Measurements from ENCODE around the gene SOX6. TPM values are rescaled to one million over a fixed set of nuclear protein-coding genes. Genes with fewer than 3 reads are reported as not detected.

Gene SOX6
- total RNA-seq, 2 donors from 2014 or later, result 3.1 to 15.5 TPM

GRCh38 chr11:16242806-16243205 is 113.5 kb downstream of the SOX6 start:
- Histone ChIP-seq H3K27me3 (replicated peaks; ENCODE audit: insufficient read depth) (no peaks in the 10 kb centered on the region), H3K9me3 (no peaks in the 10 kb centered on the region), H3K4me1 (replicated peaks) (no peaks in the 10 kb centered on the region), H3K27ac (no peak overlapping the region), H3K36me3 (no peaks in the 10 kb centered on the region), H3K4me3 (no peak overlapping the region)
- DNase-seq (ENCODE audit: low spot score), result no peak
- intact Hi-C loops (cut with DNase I), result no loop called here
- 80% methylated on average over 2 of the region's 2 CpGs for WGBS
- TF ChIP-seq POLR2AphosphoS5 (IDR thresholded peaks at IDR 0.05), result no peak
- TF ChIP-seq, protein P1, sequence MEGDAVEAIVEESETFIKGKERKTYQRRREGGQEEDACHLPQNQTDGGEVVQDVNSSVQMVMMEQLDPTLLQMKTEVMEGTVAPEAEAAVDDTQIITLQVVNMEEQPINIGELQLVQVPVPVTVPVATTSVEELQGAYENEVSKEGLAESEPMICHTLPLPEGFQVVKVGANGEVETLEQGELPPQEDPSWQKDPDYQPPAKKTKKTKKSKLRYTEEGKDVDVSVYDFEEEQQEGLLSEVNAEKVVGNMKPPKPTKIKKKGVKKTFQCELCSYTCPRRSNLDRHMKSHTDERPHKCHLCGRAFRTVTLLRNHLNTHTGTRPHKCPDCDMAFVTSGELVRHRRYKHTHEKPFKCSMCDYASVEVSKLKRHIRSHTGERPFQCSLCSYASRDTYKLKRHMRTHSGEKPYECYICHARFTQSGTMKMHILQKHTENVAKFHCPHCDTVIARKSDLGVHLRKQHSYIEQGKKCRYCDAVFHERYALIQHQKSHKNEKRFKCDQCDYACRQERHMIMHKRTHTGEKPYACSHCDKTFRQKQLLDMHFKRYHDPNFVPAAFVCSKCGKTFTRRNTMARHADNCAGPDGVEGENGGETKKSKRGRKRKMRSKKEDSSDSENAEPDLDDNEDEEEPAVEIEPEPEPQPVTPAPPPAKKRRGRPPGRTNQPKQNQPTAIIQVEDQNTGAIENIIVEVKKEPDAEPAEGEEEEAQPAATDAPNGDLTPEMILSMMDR (IDR thresholded peaks at IDR 0.05), result no peak
- TF ChIP-seq POLR2A (IDR thresholded peaks at IDR 0.05), result no peak

GRCh38 chr11:16240687-16241086 is 115.7 kb downstream of the SOX6 start:
- no peak for DNase-seq (ENCODE audit: low spot score)
- TF ChIP-seq, protein P1 (IDR thresholded peaks at IDR 0.05), result no peak
- TF ChIP-seq POLR2A (IDR thresholded peaks at IDR 0.05), result no peak
- H3K27ac ChIP-seq, result no peak overlapping the region
- WGBS, result 97% methylated on average over 1 of the region's 1 CpG
- no peaks in the 10 kb centered on the region for H3K9me3 ChIP-seq
- H3K27me3 ChIP-seq (replicated peaks; ENCODE audit: insufficient read depth), result no peaks in the 10 kb centered on the region
- no peak overlapping the region for H3K4me3 ChIP-seq
- no peaks in the 10 kb centered on the region for H3K4me1 ChIP-seq (replicated peaks)
- no peaks in the 10 kb centered on the region for H3K36me3 ChIP-seq
- intact Hi-C loops (cut with DNase I), result no loop called here

DNA sequence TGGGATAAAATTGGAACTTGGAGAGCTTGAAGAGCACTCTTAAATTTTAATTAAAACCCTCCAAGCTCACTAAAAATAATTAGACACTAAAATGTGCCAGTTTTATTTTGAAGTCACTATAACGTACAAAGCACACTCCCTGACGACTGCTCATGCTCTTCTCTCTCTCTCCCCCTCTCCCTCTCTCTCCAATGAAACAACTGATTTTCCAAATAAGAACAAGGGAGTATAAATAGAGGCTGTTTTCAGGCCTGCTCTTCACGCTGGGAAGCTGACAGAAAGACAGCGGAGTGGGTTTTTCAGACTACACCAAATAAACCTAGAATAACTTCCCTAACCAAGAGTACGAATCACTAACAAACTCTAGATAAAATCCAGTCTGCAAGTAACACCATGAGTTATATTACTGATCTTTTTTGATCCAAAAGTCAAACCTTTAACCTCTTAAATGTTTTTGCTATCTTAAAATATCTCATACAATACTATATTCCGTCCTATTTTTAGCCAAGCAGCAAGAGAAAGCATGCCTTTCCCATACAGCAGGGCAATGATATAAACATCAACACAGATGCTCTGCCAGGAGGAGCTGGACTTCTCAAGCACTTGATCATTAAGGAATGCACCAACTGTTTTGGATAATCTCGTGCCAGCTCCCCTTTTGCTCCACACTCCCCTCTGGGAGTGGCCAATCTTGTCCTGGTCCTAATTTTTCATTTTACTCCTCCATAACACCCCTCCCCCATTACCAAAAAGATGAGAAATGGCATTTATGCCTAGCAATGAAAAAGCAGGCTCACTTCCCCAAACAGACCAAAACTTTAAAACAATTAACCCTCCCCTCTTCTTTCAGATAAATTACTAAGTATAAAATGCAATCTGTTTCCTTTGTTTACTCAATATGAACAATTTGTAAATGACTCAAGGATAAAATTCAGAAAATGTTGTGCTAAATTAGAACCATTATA is 116.9 kb downstream of the SOX6 start:
- no peak for TF ChIP-seq POLR2A (IDR thresholded peaks at IDR 0.05)
- no peak for TF ChIP-seq POLR2AphosphoS5 (IDR thresholded peaks at IDR 0.05)
- TF ChIP-seq, protein P1 (IDR thresholded peaks at IDR 0.05), result no peak
- H3K4me3 ChIP-seq, result no peak overlapping the region
- no peaks in the 10 kb centered on the region for H3K4me1 ChIP-seq (replicated peaks)
- no peaks in the 10 kb centered on the region for H3K36me3 ChIP-seq
- H3K27ac ChIP-seq, result no peak overlapping the region
- H3K27me3 ChIP-seq (replicated peaks; ENCODE audit: insufficient read depth), result no peaks in the 10 kb centered on the region
- intact Hi-C loops (cut with DNase I), result no loop called here
- WGBS, result 61% methylated on average over 7 of the region's 7 CpGs
- no peaks in the 10 kb centered on the region for H3K9me3 ChIP-seq
- DNase-seq (ENCODE audit: low spot score), result no peak

DNA sequence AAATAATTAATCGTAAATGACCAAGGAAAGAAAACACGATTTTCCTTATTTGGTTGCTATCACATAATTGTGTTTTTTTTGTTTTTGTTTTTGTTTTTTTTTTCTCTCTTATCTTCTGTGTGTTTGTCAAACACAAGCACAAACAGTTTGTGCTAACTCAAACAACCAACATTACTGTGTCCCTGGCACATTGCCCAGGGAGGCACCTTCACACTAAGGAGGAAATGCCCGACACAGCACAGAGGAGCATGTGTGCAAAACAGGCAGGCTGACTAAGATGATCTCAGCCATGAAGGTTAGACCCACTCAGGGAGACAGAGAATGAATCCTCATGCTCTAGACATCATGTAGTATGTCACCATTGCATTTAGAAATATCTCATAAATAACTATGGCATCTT is 130.1 kb downstream of the SOX6 start:
- Histone ChIP-seq H3K4me1 (replicated peaks) (no peaks in the 10 kb centered on the region), H3K36me3 (no peaks in the 10 kb centered on the region), H3K9me3 (no peaks in the 10 kb centered on the region), H3K27me3 (replicated peaks; ENCODE audit: insufficient read depth) (no peaks in the 10 kb centered on the region), H3K4me3 (no peak overlapping the region), H3K27ac (no peak overlapping the region)
- TF ChIP-seq POLR2A (IDR thresholded peaks at IDR 0.05) (no peak), POLR2AphosphoS5 (IDR thresholded peaks at IDR 0.05) (peak; percentile 65)
- intact Hi-C loops (cut with DNase I), result no loop called here
- DNase-seq (ENCODE audit: low spot score), result peak; percentile 77
- 51% methylated on average over 3 of the region's 3 CpGs for WGBS

- no peak for DNase-seq (ENCODE audit: low spot score)
- Histone ChIP-seq H3K9me3 (no peaks in the 10 kb centered on the region), H3K27me3 (replicated peaks; ENCODE audit: insufficient read depth) (no peaks in the 10 kb centered on the region), H3K4me1 (replicated peaks) (no peaks in the 10 kb centered on the region), H3K27ac (no peak overlapping the region), H3K36me3 (no peaks in the 10 kb centered on the region), H3K4me3 (no peak overlapping the region)
- no peak for TF ChIP-seq POLR2A (IDR thresholded peaks at IDR 0.05)
- TF ChIP-seq, protein P1 (IDR thresholded peaks at IDR 0.05), result no peak
- TF ChIP-seq POLR2AphosphoS5 (IDR thresholded peaks at IDR 0.05), result no peak
- 74% methylated on average over 1 of the region's 1 CpG for WGBS
- intact Hi-C loops (cut with DNase I), result no loop called here
These were observed 130.7 kb downstream of the SOX6 start for GRCh38 chr11:16225623-16226022.

Measured in prostate gland (tissue), 2 donors.